DOHH2 (cell line): ENCODE data around the gene DOCK9.

Experiments
- H3F3A ChIP-seq: fragments of 200-600 bp; sonication (generic), shearing (Covaris generic); 2 replicates; pipeline ENCODE4 v1.6.0; 2016; ENCODE audit warnings: antibody characterized with exemption, mild to moderate bottlenecking; ENCODE audit not compliant: control insufficient read depth, insufficient read depth
- H3K27ac ChIP-seq: fragments of 200-600 bp; sonication (generic); 2 replicates; pipeline ENCODE4 v1.5.1; 2014; ENCODE audit warnings: low read depth, mild to moderate bottlenecking, low read length, moderate library complexity
- H3K27me3 ChIP-seq: fragments of 200-600 bp; sonication (generic); 2 replicates; pipeline ENCODE4 v1.6.1; 2014; ENCODE audit warnings: mild to moderate bottlenecking, low read length, mixed read lengths; ENCODE audit not compliant: control insufficient read depth
- H3K36me3 ChIP-seq: fragments of 200-600 bp; sonication (generic); 2 replicates; pipeline ENCODE4 v1.6.1; 2014; ENCODE audit warnings: mild to moderate bottlenecking, low read length, moderate library complexity, mixed read lengths; ENCODE audit not compliant: control insufficient read depth
- H3K4me1 ChIP-seq: fragments of 200-600 bp; sonication (generic); 2 replicates; pipeline ENCODE4 v1.6.1; 2014; ENCODE audit warnings: mild to moderate bottlenecking, low read length, mixed read lengths; ENCODE audit not compliant: control insufficient read depth
- H3K4me2 ChIP-seq: fragments of 200-600 bp; sonication (generic); 2 replicates; pipeline ENCODE4 v1.6.0; 2014; ENCODE audit warnings: mild to moderate bottlenecking, low read length, moderate library complexity
- H3K4me3 ChIP-seq: fragments of 200-600 bp; sonication (generic); 2 replicates; pipeline ENCODE4 v1.5.1; 2014; ENCODE audit warnings: mild to moderate bottlenecking, low read length, mixed read lengths
- H3K79me2 ChIP-seq: fragments of 200-600 bp; sonication (generic); 2 replicates; pipeline ENCODE4 v1.6.1; 2014; ENCODE audit warnings: mild to moderate bottlenecking, low read length, mixed read lengths; ENCODE audit not compliant: control insufficient read depth
- H3K9me2 ChIP-seq: fragments of 200-600 bp; sonication (generic); replicated peaks from 2 replicates; pipeline ENCODE4 v1.6.1; 2014; ENCODE audit warnings: mild to moderate bottlenecking, low read length, mixed read lengths; ENCODE audit not compliant: control insufficient read depth
- H3K9me3 ChIP-seq: fragments of 200-600 bp; sonication (generic); 2 replicates; pipeline ENCODE4 v1.6.1; 2014; ENCODE audit warnings: antibody characterized with exemption, low read length, mixed read lengths; ENCODE audit not compliant: control insufficient read depth, insufficient read depth
- H4K20me1 ChIP-seq: fragments of 200-600 bp; sonication (generic); 2 replicates; pipeline ENCODE4 v1.6.0; 2014; ENCODE audit warnings: low read depth, mild to moderate bottlenecking, antibody characterized with exemption, low read length, moderate library complexity; ENCODE audit not compliant: control insufficient read depth, insufficient read depth
- EZH2phosphoT487 ChIP-seq: fragments of 200-600 bp; sonication (generic); IDR thresholded peaks from 2 replicates; pipeline ENCODE4 v1.6.1; 2017; ENCODE audit warnings: borderline replicate concordance, mild to moderate bottlenecking, antibody characterized with exemption, low read length, moderate library complexity, mixed read lengths
- TF ChIP-seq, protein P1 (sequence below): fragments of 200-600 bp; sonication (generic); IDR thresholded peaks from one replicate; pipeline ENCODE4 v1.5.1; 2014; ENCODE audit warnings: antibody characterized with exemption, mild to moderate bottlenecking, low read depth, low read length; ENCODE audit not compliant: poor library complexity, severe bottlenecking

DOCK9 gene

GRCh38 chr13:98810746-98811145, 167.1 kb downstream of the DOCK9 start:
- no peaks in the 10 kb centered on the region for H3K79me2 ChIP-seq
- H3K27me3 ChIP-seq, result no peaks in the 10 kb centered on the region
- no peaks in the 10 kb centered on the region for H3K9me2 ChIP-seq
- H3K36me3 ChIP-seq, result no peaks in the 10 kb centered on the region
- no peak overlapping the region for H3K4me2 ChIP-seq
- no peaks in the 10 kb centered on the region for H3K4me1 ChIP-seq
- no peaks in the 10 kb centered on the region for H3K9me3 ChIP-seq
- no peaks in the 10 kb centered on the region for H3F3A ChIP-seq
- TF ChIP-seq, protein P1, sequence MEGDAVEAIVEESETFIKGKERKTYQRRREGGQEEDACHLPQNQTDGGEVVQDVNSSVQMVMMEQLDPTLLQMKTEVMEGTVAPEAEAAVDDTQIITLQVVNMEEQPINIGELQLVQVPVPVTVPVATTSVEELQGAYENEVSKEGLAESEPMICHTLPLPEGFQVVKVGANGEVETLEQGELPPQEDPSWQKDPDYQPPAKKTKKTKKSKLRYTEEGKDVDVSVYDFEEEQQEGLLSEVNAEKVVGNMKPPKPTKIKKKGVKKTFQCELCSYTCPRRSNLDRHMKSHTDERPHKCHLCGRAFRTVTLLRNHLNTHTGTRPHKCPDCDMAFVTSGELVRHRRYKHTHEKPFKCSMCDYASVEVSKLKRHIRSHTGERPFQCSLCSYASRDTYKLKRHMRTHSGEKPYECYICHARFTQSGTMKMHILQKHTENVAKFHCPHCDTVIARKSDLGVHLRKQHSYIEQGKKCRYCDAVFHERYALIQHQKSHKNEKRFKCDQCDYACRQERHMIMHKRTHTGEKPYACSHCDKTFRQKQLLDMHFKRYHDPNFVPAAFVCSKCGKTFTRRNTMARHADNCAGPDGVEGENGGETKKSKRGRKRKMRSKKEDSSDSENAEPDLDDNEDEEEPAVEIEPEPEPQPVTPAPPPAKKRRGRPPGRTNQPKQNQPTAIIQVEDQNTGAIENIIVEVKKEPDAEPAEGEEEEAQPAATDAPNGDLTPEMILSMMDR, result no peak
- TF ChIP-seq EZH2phosphoT487, result no peak
- no peak overlapping the region for H3K4me3 ChIP-seq
- H3K27ac ChIP-seq, result no peak overlapping the region
- H4K20me1 ChIP-seq, result no peaks in the 10 kb centered on the region

DNA sequence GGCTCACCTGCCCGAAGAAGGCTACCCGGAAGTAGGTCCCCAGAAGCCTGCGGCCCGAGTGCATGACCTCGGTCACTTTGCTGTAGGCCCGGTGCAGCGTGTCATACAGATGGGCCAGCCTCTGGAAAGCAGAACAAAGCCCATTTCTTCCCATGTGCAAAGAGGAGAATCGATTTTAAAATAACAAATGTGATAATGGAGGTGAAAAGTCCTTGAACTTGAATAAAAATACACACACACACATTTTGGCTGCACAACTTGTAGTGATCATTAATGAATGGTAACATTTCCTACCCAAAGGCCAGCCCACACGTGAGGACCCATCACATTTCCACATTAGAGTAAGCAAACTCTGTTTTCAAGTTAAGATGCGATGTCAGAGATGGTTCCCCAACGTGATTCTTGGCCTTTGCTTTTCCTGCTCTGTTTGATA, 168.5 kb downstream of the DOCK9 start:
- Histone ChIP-seq H3K36me3 (no peaks in the 10 kb centered on the region), H4K20me1 (no peaks in the 10 kb centered on the region), H3K27me3 (no peaks in the 10 kb centered on the region), H3K4me2 (no peak overlapping the region), H3F3A (no peaks in the 10 kb centered on the region), H3K9me2 (no peaks in the 10 kb centered on the region), H3K79me2 (no peaks in the 10 kb centered on the region), H3K4me1 (no peaks in the 10 kb centered on the region), H3K9me3 (no peaks in the 10 kb centered on the region), H3K27ac (no peak overlapping the region), H3K4me3 (no peak overlapping the region)
- TF ChIP-seq, protein P1, result no peak
- TF ChIP-seq EZH2phosphoT487, result no peak

- Histone ChIP-seq H3K36me3 (no peaks in the 10 kb centered on the region), H3F3A (no peaks in the 10 kb centered on the region), H3K4me1 (no peaks in the 10 kb centered on the region), H3K27ac (no peak overlapping the region), H3K9me3 (no peaks in the 10 kb centered on the region), H3K4me3 (no peak overlapping the region), H4K20me1 (no peaks in the 10 kb centered on the region), H3K4me2 (no peak overlapping the region), H3K9me2 (no peaks in the 10 kb centered on the region), H3K27me3 (no peaks in the 10 kb centered on the region), H3K79me2 (no peaks in the 10 kb centered on the region)
- TF ChIP-seq, protein P1, result no peak
- no peak for TF ChIP-seq EZH2phosphoT487
Measured at GRCh38 chr13:98807774-98808173, 170.1 kb downstream of the DOCK9 start.
